Measurements from ENCODE around the gene DTL. TPM values are rescaled to one million over a fixed set of nuclear protein-coding genes. Genes with fewer than 3 reads are reported as not detected.

Gene DTL
- total RNA-seq, 4 donors from 2014 or later: 2.0 to 9.2 (median 5.1) TPM

- Histone ChIP-seq H3K4me1 (peaks cover 0 to 25% (median 5%) of the 10 kb centered on the region in 3 donors), H3K27ac (no peak overlapping the region), H3K4me3 (no peak overlapping the region), H3K27me3 (no peaks in the 10 kb centered on the region), H3K36me3 (no peaks in the 10 kb centered on the region), H3K9me3 (no peaks in the 10 kb centered on the region)
- 95 to 96% methylated on average over 4 of the region's 4 CpGs for WGBS, 2 donors
- no peak for DNase-seq
- no peak for TF ChIP-seq POLR2A (IDR thresholded peaks at IDR 0.05)
- TF ChIP-seq, protein P1, sequence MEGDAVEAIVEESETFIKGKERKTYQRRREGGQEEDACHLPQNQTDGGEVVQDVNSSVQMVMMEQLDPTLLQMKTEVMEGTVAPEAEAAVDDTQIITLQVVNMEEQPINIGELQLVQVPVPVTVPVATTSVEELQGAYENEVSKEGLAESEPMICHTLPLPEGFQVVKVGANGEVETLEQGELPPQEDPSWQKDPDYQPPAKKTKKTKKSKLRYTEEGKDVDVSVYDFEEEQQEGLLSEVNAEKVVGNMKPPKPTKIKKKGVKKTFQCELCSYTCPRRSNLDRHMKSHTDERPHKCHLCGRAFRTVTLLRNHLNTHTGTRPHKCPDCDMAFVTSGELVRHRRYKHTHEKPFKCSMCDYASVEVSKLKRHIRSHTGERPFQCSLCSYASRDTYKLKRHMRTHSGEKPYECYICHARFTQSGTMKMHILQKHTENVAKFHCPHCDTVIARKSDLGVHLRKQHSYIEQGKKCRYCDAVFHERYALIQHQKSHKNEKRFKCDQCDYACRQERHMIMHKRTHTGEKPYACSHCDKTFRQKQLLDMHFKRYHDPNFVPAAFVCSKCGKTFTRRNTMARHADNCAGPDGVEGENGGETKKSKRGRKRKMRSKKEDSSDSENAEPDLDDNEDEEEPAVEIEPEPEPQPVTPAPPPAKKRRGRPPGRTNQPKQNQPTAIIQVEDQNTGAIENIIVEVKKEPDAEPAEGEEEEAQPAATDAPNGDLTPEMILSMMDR (IDR thresholded peaks at IDR 0.05): no peak
- intact Hi-C loops (cut with DNase I): no loop called here
Observed at GRCh38 chr1:212152869-212153268, 117.3 kb downstream of the DTL start.

DNA sequence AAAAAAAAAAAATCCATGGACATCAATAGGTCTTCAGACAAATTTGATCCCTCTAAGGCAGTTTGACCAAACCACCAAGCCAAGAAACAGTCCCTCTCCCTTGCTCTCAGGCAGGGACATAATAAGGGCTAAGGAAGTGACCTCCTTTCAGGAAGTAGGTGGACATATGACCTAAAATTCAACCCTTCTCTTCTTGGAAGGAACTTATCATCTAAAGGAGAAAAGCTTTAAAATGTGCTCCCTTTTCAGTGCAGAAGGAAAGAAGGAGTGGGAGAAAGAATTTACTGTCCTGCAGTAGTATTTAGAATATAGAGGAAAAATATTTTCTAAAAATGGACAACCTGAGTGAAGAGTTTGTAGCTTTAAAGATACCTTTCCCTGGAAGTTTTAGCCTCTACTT is 118.1 kb downstream of the DTL start:
- Histone ChIP-seq H3K4me1 (peaks cover 0 to 20% (median 5%) of the 10 kb centered on the region in 3 donors), H3K36me3 (no peaks in the 10 kb centered on the region), H3K4me3 (no peak overlapping the region), H3K27ac (no peak overlapping the region), H3K9me3 (no peaks in the 10 kb centered on the region), H3K27me3 (no peaks in the 10 kb centered on the region)
- DNase-seq: no peak
- TF ChIP-seq, protein P1 (IDR thresholded peaks at IDR 0.05): no peak
- TF ChIP-seq POLR2A (IDR thresholded peaks at IDR 0.05): no peak
- intact Hi-C loops (cut with DNase I): no loop called here

Small RNAs within 50 kb of the gene (small RNA-seq; reads per million reads assigned to genes)
- 0 reads per million in 4 donors for gene MIR3122
- gene RF00568: 0 reads per million in 4 donors
- 0 reads per million in 4 donors for gene RN7SKP98

Other genes starting within 250 kb of the DTL start
- 10 to 100 TPM; 10.8 to 32.0 (median 24.8) TPM for gene LPGAT1, start 205.0 kb upstream of the DTL start, total RNA-seq
- gene INTS7, start 191 bp upstream of the DTL start, total RNA-seq: 10 to 100 TPM; 13.8 to 20.7 (median 14.4) TPM
- gene PPP2R5A, start 249.7 kb downstream of the DTL start, total RNA-seq: 10 to 100 TPM; 57.5 to 78.8 (median 63.7) TPM